GM18508 (cell line): ENCODE measurements around the gene EYA2.

Source experiments
- ATAC-seq: cut with Tn5 transposase; IDR thresholded peaks from one replicate; pipeline ENCODE4 v1.9.1; 2021; ENCODE audit warnings: moderate number of reproducible peaks; ENCODE audit not compliant: insufficient read depth, unreplicated experiment

EYA2 gene

DNA sequence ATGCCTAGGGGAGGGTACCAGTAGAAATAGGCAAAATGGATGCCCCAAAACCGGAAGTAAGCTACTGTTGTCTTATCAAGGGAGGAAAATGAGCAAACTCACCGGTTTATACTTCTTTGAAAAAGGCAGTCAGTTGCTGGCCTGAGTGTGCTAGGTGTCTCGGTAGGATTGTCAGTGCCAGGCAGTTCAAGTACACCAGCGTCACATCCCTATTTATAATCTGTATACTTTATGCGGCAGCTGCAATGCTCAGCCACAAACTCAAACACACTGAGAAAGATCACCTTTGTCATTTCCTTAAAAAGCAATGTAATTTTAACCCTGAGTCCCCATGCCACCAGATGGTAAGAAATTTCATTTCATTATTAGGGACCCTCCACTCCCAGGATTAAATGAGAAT, 196.2 kb downstream of the EYA2 start:
- ATAC-seq, result no peak

DNA sequence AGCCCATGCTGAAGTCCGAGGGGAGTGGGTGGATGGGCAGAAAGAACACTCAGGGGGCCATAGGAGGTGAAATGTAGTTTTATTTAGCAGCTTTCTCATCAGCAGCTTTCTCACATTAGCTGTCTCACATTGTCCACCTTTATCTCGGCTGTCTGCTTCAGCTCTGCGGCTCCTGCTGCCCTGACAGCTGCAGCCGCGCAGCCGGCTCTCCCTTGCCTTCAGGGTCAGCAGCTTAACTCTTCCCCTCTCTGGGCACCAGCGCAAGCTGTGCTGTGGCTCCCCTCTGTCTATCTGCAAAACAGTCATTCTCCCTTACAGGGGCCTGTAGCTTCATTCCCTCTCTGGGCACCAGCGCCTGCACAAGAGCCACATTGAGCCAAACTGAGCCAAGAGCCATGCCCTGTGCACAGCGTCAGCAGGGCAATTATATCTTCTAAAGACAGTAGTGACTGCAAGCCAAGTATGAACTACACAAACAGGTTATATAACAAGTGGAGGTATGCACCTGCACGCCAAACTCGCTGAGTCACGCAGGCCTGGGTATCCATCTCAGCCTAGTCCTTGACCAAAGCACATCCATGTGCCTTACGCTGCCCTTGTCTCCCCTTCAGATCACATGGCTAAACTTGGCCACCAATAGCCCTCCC, 198.8 kb downstream of the EYA2 start:
- no peak for ATAC-seq

DNA sequence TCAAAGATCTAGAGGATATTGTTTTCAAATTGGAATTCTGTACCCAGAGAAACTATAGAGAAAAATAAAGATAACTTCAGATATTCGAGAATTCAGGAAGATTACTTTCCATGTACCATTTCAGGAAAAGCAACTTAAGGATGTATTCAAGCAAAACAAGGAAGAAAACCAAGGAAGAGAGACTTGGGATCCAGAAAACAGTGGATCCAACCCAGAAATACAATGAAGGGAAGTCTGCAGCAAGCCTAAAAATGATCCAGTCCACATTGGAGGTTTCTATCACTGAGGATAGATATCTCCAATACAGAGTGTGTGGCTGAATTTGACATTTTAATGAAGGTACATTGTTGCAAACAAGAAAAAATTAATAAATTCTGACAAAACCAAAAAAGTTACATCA, 201.0 kb downstream of the EYA2 start:
- ATAC-seq, result no peak

DNA sequence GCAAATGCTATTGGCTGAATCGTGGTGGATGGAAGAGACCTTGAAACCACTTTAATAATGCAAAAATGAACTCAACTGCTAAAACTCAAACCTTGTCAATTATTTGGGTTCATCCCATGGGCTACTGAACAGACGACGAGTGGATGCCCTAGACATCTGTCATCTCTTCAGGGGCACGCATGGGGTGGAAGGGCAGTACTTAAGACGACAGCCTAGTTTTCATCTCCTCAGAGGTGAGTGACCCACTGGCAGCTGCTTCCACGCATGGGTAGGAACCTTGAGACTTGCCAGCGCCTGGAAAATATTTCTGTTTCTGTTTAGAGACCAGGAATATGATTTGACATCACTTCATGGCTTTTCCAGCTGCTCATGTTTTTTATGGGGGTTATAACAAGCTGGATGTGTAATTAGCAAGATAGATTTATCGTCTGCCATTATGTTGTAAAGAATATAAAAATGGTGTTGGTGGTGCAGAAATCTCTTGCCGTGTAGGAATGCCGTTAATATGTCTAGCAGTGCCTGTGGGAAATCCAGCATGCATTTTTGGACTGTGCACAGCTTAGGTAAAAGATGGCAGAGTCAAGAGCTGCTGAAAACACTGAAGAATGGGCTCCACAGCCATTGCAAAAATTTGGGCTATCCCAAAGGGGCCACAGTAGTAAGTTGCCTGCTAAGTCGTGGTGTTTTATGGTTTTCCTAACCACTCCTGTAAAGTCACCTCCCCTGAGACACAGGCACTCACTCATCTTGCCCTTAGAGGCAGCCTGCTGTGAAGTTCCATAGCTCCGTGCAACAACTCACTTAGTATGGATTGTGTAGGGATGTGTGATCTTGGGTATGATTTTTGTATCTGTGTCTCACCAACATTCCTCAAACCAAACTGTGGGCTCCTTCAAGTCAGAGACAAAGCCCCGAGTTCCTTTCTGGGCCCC, 203.3 kb downstream of the EYA2 start:
- no peak for ATAC-seq

DNA sequence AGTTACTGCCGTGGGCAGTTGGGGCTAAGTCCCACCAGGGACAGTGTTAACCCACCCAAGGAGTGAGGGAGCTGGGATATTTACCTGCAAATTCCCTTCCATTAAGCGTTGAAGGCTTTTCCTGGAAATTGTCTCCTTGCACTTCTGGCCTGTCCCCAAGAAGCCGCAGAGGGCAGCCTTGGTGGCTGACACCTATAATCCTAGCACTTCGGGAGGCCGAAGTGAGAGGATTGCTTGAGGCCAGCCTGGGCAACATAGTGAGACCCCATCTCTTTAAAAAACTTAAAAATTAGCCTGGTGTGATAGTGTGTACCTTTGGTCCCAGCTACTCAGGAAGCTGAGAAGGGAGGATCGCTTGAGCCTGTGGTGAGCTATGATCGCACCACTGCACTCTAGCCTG, 204.4 kb downstream of the EYA2 start:
- ATAC-seq, result no peak

DNA sequence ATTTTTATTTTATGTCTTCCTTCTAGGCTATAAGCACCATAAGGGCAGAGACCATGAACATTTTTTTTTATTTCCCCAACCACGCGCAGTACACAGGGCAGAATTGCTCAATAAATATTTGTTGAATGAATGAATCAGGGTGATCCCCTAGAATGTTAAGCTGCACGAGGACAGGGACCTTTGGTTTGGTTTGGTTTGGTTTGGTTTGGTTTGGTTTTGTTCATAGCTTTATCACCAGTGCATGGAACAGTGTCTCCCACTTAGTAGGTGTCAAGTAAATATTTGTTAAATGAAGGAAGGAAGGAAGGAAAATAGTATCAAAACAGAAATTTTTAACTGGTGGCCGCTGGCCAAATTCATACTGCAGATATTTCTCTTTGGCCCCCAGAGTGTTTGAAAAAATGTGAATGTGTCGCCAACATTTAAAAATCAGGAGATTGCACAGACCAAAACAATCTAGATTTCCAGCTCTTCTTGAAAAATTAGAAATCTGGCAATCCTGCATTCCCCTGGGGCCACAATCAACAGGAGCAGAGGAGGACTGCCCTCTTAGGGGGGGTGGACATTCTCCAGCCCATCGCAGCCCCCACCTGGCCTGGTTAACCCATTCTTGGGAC, 205.3 kb downstream of the EYA2 start:
- ATAC-seq, result no peak

DNA sequence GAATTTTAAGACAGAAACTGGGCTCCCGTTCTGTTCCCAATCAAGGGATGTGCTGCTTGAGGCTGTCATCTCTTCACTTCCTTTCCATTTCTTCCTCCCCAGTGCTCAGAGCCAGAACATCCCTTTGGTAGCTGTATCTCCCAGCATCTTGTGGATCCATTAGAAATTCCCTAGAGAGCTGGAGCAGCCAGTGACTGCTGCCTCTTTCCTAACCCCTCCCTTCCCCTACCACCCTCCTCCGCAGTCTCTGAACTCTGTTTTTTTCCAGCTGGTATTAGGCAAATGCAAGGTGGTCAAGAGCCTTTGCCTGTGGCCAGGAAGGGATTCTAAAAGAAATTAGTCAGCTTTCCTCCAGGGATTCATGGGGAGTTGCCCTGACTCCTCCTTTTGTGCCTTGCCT, 208.0 kb downstream of the EYA2 start:
- ATAC-seq, result no peak

DNA sequence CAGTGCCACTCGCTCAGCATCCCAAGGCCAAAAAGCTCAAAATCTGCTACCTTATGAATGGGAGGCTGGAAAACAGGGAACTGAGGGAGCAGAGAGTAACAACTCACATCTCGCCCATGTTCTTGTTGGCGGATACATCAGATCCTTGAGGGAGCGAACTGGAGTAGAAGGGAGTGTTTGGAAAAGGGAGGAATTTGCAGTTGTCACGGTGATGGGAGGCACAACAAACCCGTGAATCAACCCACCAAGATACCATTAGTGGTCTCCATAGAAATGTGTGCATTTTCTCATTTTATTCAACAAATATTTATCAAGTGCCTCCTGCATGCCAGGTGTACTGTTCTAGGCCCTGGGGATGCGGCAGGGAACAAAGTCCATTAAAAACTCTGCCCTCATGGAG, 212.1 kb downstream of the EYA2 start:
- no peak for ATAC-seq

DNA sequence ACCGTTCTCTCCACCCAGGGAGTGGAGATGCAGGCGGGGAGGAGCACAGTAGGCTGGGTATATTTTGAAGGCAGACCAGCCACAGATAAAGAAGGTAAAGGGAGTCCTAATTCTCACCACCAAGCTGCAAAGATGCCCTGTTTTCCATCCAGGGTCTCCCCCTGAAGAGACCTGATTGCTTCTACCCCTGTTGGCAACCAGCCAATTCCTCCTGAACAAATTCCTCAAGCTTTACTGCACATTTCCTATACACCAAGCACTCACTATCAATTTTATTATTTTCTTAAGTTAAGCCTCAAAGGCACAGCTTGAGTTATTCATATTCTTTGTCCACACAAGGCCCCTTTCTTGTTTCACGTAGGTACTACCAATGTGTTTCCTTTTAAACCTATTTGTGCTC, 214.4 kb downstream of the EYA2 start:
- ATAC-seq, result no peak

DNA sequence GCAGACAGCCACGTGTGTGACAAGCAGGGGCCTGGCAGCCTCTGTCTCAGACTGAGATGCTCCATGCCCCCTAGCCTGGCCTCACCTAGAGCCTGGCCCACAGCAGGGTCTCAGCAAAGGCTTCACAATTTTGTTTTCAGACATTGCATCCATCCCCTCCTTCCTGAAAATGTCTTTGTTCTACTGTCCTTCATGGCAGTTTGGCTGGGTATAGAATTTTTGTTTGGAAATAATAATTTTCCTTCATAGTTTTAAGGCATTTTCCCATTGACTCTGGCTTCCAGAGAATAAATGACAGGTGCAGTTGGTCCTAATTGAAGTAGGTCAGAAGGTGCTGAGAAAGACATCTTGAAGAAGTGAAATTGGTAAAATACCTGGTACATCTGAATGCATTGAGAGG, 216.2 kb downstream of the EYA2 start:
- no peak for ATAC-seq

DNA sequence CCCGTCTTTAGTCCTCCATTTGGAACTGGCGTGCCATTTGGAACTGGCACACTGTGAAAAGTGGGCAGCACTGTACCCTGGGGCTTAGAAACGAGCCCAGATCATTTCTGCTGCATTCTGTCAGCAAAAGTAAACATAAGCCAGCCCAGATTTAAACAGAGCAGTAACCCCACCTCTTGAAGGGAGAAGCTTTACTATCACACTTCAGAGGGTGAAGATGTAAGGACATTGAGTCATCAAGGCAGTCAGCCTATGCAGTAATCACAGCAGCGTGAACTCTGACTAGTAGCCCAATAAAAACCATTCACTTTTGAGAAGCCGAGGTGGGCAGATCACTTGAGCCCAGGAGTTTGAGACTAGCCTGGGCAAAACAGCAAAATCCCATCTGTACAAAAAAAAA, 216.9 kb downstream of the EYA2 start:
- no peak for ATAC-seq

DNA sequence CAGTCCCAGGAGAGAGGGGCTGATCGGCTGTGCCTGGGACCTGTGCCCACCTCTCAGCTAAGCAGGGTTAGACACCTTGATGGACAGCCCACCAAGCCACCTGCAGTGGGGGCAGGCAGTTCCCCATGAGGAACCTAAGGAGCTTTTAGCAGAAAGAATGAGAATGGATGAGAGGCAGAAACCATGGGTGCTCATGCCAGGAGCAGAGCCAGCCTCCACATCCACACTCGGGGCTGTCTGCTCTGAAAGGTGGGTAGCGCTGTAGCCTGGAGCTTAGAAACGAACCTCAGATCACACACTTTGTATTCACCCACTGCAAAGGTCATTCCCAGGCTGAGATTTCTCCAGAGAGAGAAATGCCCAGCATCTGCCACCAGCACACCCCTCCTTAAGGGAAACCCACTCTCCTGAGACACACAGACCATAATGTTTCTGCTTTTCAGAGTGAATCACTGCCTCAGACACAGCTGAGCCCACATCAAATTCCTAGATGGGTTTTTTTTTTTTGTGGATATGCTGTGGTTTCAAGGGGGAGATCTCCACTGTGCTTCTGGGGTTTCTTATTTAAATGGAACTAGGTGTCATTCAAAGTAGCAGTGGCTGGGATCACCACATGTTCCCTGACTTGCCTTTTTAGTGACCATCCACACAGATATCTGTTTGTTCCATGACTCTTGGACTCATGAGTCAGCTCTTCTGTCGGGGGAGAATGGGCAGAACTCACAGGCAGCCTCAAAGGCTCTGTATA, 218.9 kb downstream of the EYA2 start:
- ATAC-seq, result no peak

DNA sequence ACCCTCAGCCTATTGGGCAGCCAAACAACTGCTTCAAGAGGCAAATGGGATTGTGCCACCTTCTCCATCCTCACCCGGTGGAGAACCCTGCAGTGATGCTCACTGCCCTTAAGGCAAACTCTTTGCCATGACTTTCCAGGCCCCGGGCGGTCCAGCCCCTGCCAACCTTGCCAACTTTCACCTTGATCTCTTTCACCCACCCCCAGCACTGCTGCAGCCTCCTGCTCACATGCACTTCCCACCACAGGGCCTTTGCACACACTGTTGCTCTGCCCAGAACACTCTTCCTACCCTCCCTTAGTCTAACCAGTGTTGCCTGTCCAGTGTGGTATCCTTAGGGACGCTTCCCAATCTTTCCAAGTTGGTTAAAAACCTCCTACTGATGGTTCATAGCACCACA, 221.1 kb downstream of the EYA2 start:
- ATAC-seq, result no peak

DNA sequence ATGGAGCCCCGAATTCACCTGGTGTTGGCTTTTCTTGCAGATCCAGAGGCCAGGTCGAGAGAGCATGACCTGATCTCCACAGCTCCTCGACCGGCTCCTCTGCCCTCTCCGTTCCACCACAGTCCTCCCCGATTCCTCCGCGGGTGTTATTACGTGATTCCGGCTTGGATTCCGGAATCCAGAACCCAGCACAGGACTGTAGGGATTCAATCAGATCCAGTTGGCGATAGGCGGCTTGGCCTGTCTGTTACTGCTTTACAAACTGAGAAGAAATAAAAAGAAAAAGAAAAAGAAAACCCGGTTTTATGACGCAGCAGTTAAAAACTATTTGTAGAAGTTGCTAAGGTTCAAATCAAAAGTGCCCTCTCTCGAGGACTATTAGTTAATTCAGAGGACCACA, 222.7 kb downstream of the EYA2 start:
- no peak for ATAC-seq

DNA sequence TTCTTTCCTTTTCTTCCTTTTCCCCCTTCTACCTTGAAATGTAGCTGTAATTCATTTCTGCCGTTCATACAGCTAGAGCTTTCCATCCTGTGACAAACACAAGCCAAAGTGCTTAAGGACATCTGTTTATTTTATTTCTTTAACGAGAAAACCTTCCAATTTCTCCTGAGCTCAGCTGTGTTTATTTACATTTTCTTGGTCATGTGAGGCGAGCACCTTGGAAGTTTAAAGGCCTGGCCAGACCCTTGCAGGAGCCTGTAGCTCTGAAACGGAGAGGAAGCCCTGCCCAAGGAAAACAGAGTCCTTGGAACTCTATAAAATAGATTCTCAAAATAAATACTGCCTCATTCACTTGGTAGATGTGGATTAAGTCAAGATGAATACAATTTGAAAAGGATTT, 223.1 kb downstream of the EYA2 start:
- no peak for ATAC-seq

DNA sequence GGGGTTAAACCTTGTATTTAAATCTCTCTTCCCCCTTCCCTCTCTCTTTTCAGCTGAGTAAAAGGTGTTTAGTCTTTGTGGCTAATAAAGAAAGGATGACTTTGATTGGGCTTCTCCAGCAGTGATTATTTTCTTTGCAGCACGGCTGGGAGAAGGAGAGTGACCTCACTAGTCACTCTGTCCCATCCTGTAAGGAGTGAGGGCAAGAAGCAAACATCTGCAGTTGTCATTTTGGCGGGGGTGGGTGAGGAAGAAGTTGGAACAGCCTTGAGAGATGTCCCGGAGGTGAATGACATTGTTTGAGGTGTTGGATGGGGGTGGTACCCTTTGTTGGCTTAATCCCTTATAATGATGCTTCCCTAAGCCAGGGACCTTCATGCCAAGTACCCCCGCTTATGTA, 223.6 kb downstream of the EYA2 start:
- ATAC-seq, result no peak

DNA sequence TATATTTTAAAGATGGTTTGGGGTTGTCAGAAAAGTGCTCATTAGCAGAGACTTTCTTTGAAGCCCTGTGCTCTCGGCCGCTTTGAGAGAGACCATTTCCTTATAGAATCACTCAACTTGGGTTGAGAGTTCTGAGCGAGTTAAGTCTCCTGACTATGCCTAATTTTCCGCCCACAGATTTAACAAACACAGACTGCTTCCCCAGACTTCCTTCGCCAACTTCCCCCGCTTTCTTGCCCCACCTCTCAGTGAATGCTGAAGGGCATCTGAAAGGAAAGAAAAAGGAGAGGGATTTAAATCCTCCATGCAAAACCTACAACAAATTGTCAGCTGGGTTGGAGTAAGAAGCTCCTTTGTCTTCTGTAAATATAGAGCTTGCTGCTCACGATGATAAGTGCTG, 224.0 kb downstream of the EYA2 start:
- no peak for ATAC-seq

DNA sequence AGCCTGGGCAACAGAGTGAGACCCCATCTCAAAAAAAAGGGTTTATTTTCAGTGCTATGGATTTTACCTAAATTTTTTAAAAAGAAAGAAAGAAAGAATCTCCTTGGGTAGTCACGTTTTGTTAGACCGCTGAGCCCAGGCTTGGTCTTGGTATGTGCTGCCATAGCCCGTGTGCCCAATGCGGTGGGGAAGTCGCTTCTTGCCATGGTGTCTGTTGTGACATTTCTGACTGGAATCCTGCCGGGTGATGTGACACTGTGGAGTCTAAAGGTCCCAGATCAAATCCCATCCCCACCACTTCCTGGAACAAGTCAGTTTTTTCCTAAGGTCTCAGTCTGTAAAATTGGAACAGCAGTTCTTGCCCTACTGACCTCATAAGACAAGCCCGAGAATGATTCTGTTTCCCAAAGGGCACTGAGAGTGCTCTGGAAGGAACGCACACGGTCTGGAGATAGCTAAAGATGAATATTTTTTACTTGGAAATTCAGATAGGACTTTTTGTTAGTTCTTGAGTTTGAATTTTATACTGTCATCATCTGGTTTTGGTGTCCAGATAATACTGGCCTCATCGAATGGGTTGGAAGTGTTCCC, 225.8 kb downstream of the EYA2 start:
- ATAC-seq, result no peak

DNA sequence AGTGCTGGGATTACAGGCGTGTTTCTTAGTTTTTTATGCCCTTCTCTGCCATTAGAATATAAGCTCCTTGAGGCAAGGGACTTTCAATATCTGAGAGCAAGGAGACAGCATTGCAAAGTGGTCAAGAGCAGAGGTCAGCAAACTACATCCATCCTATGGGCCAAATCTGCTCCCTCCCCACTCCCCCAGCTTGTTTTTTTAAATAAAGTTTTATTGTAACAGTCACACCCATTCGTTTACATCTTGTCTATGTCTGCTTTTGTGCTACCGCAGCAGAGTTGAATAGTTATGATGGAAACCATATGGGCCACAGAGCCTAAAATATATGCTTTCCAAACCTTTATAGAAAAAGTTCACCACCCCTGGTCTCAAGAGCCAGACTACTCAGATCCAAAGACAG, 227.9 kb downstream of the EYA2 start:
- ATAC-seq, result no peak

DNA sequence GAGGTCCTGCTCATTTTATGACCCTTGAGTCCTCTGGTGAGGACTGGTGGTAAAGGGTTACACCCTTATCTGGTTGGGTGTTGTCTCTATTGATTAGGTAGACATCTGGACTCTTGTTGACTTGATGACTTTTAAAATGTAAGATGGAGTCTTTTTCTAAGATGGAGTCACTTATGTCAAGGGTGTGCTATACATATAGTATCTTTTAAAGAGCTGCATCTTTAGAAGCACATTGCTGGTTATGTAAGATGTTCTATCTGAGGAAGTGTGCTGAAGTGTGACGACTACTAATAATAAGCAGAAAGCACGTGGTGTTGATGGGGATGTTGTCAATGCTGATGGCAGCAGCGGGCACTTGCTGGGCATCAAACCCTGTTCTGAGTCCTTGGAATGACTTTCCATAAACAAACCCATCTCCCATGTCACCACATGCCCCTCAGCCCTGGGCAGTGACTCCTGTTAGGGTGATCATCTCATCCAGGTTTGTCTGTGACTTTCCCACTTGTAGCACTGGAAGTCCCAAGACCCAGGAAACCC, 229.6 kb downstream of the EYA2 start:
- ATAC-seq, result no peak

DNA sequence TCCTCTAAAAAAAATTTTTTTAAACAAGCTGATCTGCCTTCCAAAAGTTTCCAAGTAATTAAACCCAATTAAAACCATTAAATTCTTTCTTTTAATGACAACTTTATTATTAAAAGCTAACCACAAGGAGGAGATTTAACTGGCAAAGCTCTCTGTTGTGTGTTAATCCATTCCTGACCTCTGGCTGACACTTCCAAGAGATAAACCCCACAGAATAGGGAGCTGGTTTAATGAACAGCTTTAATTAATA, 230.8 kb downstream of the EYA2 start:
- ATAC-seq, result no peak
